SK-N-SH (cell line): ENCODE results near the gene RFX2. TPM values are rescaled to one million over a fixed set of nuclear protein-coding genes. Genes with fewer than 3 reads are reported as not detected.
A peak's percentile ranks its signal among the peaks of the same experiment; 100 is the strongest.

Source experiments
- CTCF ChIA-PET: fragments of 300-600, 350-600 bp; formaldehyde crosslinking; extraction: SDS; loops from one replicate; lab custom pipeline; 2021; lab: Yijun Ruan, JAX
- POLR2A ChIA-PET: fragments of 350-600 bp; sonication (Branson Sonifier 250); formaldehyde crosslinking; extraction: SDS; loops from one replicate; lab custom pipeline; 2020; ENCODE audit warnings: antibody characterized with exemption, inconsistent platforms; lab: Yijun Ruan, JAX
- DNase-seq: peaks from one replicate; pipeline ENCODE4 v3.0.0; 2012
- H2AFZ ChIP-seq: fragments of 200-600 bp; sonication (generic); 2 replicates; pipeline ENCODE4 v1.8.1; 2016; ENCODE audit warnings: antibody characterized with exemption, mild to moderate bottlenecking, low read depth
- H3F3A ChIP-seq: fragments of 200-600 bp; sonication (generic); replicated peaks from 2 replicates; pipeline ENCODE3; 2016; ENCODE audit warnings: antibody characterized with exemption, mild to moderate bottlenecking; ENCODE audit not compliant: insufficient read depth
- H3K27ac ChIP-seq, 2 experiments: fragments of 200-500 bp in 1 of 2; fragments of 200-600 bp in 1 of 2; sonication (Bioruptor generic) in 1 of 2; sonication (generic), shearing (Covaris generic) in 1 of 2; 2 replicates each; pipeline versions ENCODE4 v1.5.1 to v1.6.1; 2014 to 2016; ENCODE audit warnings: low read depth in 2 of 2, inconsistent platforms in 1 of 2, low read length in 1 of 2, mild to moderate bottlenecking in 1 of 2, mixed read lengths in 1 of 2
- H3K27me3 ChIP-seq: fragments of 200-600 bp; sonication (generic), shearing (Covaris generic); 2 replicates; pipeline ENCODE4 v1.6.1; 2016; ENCODE audit warnings: mixed run types; ENCODE audit not compliant: insufficient read depth
- H3K36me3 ChIP-seq, 2 experiments: fragments of 200-500 bp in 1 of 2; fragments of 200-600 bp in 1 of 2; sonication (Bioruptor generic) in 1 of 2; sonication (generic) in 1 of 2; replicated peaks in 1 of 2; 2 replicates each; pipeline versions ENCODE3 to v1.5.1; 2014 to 2016; ENCODE audit warnings: low read length in 1 of 2, mild to moderate bottlenecking in 1 of 2; ENCODE audit not compliant: insufficient read depth in 2 of 2, control insufficient read depth in 1 of 2
- H3K4me1 ChIP-seq, 2 experiments: fragments of 200-500 bp in 1 of 2; fragments of 200-600 bp in 1 of 2; sonication (Bioruptor generic) in 1 of 2; sonication (generic), shearing (Covaris generic) in 1 of 2; 2 replicates each; pipeline versions ENCODE4 v1.5.1 to v1.6.1; 2014 to 2016; ENCODE audit warnings: low read depth in 1 of 2, low read length in 1 of 2, mixed run types in 1 of 2; ENCODE audit not compliant: insufficient read depth in 2 of 2, control insufficient read depth in 1 of 2
- H3K4me2 ChIP-seq: fragments of 200-600 bp; sonication (generic), shearing (Covaris generic); 2 replicates; pipeline ENCODE4 v1.6.1; 2017; ENCODE audit warnings: mixed run types
- H3K4me3 ChIP-seq, 2 experiments: fragments of 200-500 bp in 1 of 2; fragments of 200-600 bp in 1 of 2; sonication (Bioruptor generic) in 1 of 2; sonication (generic), shearing (Covaris generic) in 1 of 2; 2 replicates each; pipeline versions ENCODE4 v1.5.1 to v1.8.1; 2014 to 2016; ENCODE audit warnings: low read depth in 2 of 2, inconsistent platforms in 1 of 2, low read length in 1 of 2, mild to moderate bottlenecking in 1 of 2, mixed read lengths in 1 of 2, moderate library complexity in 1 of 2
- H3K79me2 ChIP-seq: fragments of 200-600 bp; sonication (generic); 2 replicates; pipeline ENCODE4 v1.8.1; 2017; ENCODE audit warnings: mild to moderate bottlenecking; ENCODE audit not compliant: insufficient read depth
- H3K9ac ChIP-seq: fragments of 200-600 bp; sonication (generic); 2 replicates; pipeline ENCODE4 v1.6.1; 2017; ENCODE audit warnings: mixed run types
- H3K9me2 ChIP-seq: fragments of 200-600 bp; sonication (generic); 2 replicates; pipeline ENCODE4 v1.6.1; 2017; ENCODE audit warnings: mixed run types
- H3K9me3 ChIP-seq: fragments of 200-600 bp; sonication (generic); 2 replicates; pipeline ENCODE4 v1.6.1; 2017; ENCODE audit warnings: mixed run types, mild to moderate bottlenecking, moderate library complexity
- H4K20me1 ChIP-seq: fragments of 200-600 bp; sonication (generic); 2 replicates; pipeline ENCODE4 v1.6.1; 2017; ENCODE audit warnings: mild to moderate bottlenecking, mixed run types; ENCODE audit not compliant: insufficient read depth
- CHD2 ChIP-seq: fragments of 150-350 bp; IDR thresholded peaks from 2 replicates; pipeline ENCODE4 v1.6.1; 2018; ENCODE audit warnings: low read length; ENCODE audit not compliant: partially characterized antibody
- CTCF ChIP-seq: fragments of 200-600 bp; sonication (generic); IDR thresholded peaks from 2 replicates; pipeline ENCODE4 v1.6.1; 2017; ENCODE audit warnings: antibody characterized with exemption, mild to moderate bottlenecking, moderate library complexity
- EP300 ChIP-seq, 2 experiments: IDR thresholded peaks; 2 replicates each; pipeline versions ENCODE4 v1.4.0 to v1.6.1; 2012; ENCODE audit warnings: borderline replicate concordance in 1 of 2, low read depth in 1 of 2, low read length in 1 of 2
- GABPA ChIP-seq: IDR thresholded peaks from 2 replicates; pipeline ENCODE4 v1.4.0; 2012; ENCODE audit warnings: low read depth, mild to moderate bottlenecking
- JUND ChIP-seq: IDR thresholded peaks from 2 replicates; pipeline ENCODE4 v1.4.0; 2012
- MAX ChIP-seq: IDR thresholded peaks from 2 replicates; pipeline ENCODE4 v1.4.0; 2012; ENCODE audit warnings: low read depth
- MXI1 ChIP-seq: IDR thresholded peaks from 2 replicates; pipeline ENCODE4 v1.6.1; 2012; ENCODE audit warnings: mild to moderate bottlenecking, low read depth, low read length, improper control_type of control experiment
- NFIC ChIP-seq: IDR thresholded peaks from 2 replicates; pipeline ENCODE4 v1.4.0; 2012; ENCODE audit warnings: borderline replicate concordance
- PBX3 ChIP-seq: IDR thresholded peaks from 2 replicates; pipeline ENCODE4; 2012
- POLR2AphosphoS5 ChIP-seq: IDR thresholded peaks from 2 replicates; pipeline ENCODE4 v1.6.1; 2012; ENCODE audit warnings: low read depth, low read length
- RAD21 ChIP-seq: IDR thresholded peaks from 2 replicates; pipeline ENCODE4 v1.6.1; 2012; ENCODE audit warnings: mild to moderate bottlenecking, low read length
- SMC3 ChIP-seq: IDR thresholded peaks from 2 replicates; pipeline ENCODE4 v1.6.1; 2012; ENCODE audit warnings: low read depth, low read length, improper control_type of control experiment
- TCF12 ChIP-seq: IDR thresholded peaks from 2 replicates; pipeline ENCODE4 v1.4.0; 2012
- TEAD4 ChIP-seq: IDR thresholded peaks from 2 replicates; pipeline ENCODE4 v1.4.0; 2012; ENCODE audit warnings: mild to moderate bottlenecking, borderline replicate concordance; ENCODE audit not compliant: insufficient read depth
- USF1 ChIP-seq: IDR thresholded peaks from 2 replicates; pipeline ENCODE4 v1.4.0; 2012; ENCODE audit warnings: low read depth, borderline replicate concordance
- YY1 ChIP-seq: IDR thresholded peaks from 2 replicates; pipeline ENCODE4 v1.4.0; 2012; ENCODE audit warnings: low read depth, mild to moderate bottlenecking
- ZBTB33 ChIP-seq: IDR thresholded peaks from 2 replicates; pipeline ENCODE4 v1.4.0; 2012; ENCODE audit warnings: low read depth, borderline replicate concordance
- WGBS: methylation state at CpG from one replicate; pipeline ENCODE4 v1.1.6; 2017; ENCODE audit warnings: low lambda C conversion rate; 5-methylcytosine and 5-hydroxymethylcytosine counted together
- polyA plus RNA-seq, 3 experiments: library from polyadenylated mRNA; depleted of rRNA; stranded (reverse); fragments of >200 nt; gene quantifications; 2 replicates each; pipeline ENCODE4 v1.2.3, GENCODE V29; 2012

The RFX2 gene
- polyA plus RNA-seq, 1 of the 3 experiments (the other 2 are of a cell fraction), result 12.6 TPM

GRCh38 chr19:6064336-6065073 is 45.8 kb downstream of the RFX2 start:
- H3K4me2 ChIP-seq, result peak overlapping the region; percentile 9; the same call in 1 of the 2 replicates
- H3K4me1 ChIP-seq, result peaks cover 38 to 49% of the 10 kb centered on the region in 2 experiments
- POLR2A ChIA-PET, result no interaction called here
- TF ChIP-seq GABPA (no peak), MXI1 (no peak), POLR2AphosphoS5 (no peak; the same call in 1 of the 2 replicates), CHD2 (no peak), YY1 (no peak), JUND (peak; percentile 39; the same call in 1 of the 2 replicates), TEAD4 (no peak), CTCF (no peak), EP300 (IDR thresholded peaks at IDR 0.05; ENCODE audit: borderline replicate concordance in 1 of 2, low read depth in 1 of 2, low read length in 1 of 2) (no peak), USF1 (no peak), ZBTB33 (no peak), PBX3 (peak; percentile 66; the same call in 1 of the 2 replicates), RAD21 (no peak), NFIC (0 out of 2 replicates have a peak, but pooled peaks have one; percentile 47), TCF12 (peak; percentile 56; the same call in 1 of the 2 replicates), SMC3 (no peak), MAX (0 out of 2 replicates have a peak, but pooled peaks have one; percentile 55)
- TF ChIP-seq, all 33 proteins: peak for 5
- Histone ChIP-seq H3K79me2 (peaks cover 65% of the 10 kb centered on the region; the same call in 1 of the 2 replicates), H3K27me3 (no peaks in the 10 kb centered on the region), H4K20me1 (no peaks in the 10 kb centered on the region), H3K9me3 (no peaks in the 10 kb centered on the region), H3K27ac (peak overlapping the region in 1 of 2 experiments; percentile 99; a peak in 2 of 4 replicates), H3K9ac (peak overlapping the region; percentile 32; the same call in 1 of the 2 replicates), H3K36me3 (no peaks in the 10 kb centered on the region), H2AFZ (no peak overlapping the region), H3K9me2 (no peaks in the 10 kb centered on the region), H3F3A (peaks cover 41% of the 10 kb centered on the region), H3K4me3 (no peak overlapping the region)
- 72% methylated on average over 8 of the region's 8 CpGs for WGBS
- CTCF ChIA-PET, result interaction anchor here (0.6 to 4.6 kb wide), 4 partner anchors 16 to 268 kb away, joined by 3 to 25 read pairs (median 3); no protein-coding TSS in a partner anchor
- no peak for DNase-seq
